Adrenal gland (tissue), 5 donors: ENCODE results near the gene SORL1.

ENCODE experiments used
- CTCF ChIP-seq, 6 experiments: fragments of 450-650 bp in 4 of 6; fragments of 200-600 bp in 2 of 6; sonication (generic) in 1 of 6; IDR thresholded peaks; 1 replicate in 5 of 6; 2 replicates in 1 of 6; pipeline versions ENCODE4 v1.5.1 to v1.8.0; 2016 to 2021; ENCODE audit warnings: antibody characterized with exemption in 6 of 6, mild to moderate bottlenecking in 2 of 6, moderate library complexity in 1 of 6
- POLR2A ChIP-seq, 2 donors: fragments of 450-650 bp; IDR thresholded peaks; one replicate each; pipeline ENCODE4 v1.6.1; 2017; ENCODE audit warnings: antibody characterized with exemption in 2 of 2, mild to moderate bottlenecking in 2 of 2, moderate library complexity in 1 of 2
- donor health status: DM: no; HTN: no; CAD: no.

- no peak for TF ChIP-seq CTCF (IDR thresholded peaks at IDR 0.05)
- no peak for TF ChIP-seq POLR2A (IDR thresholded peaks at IDR 0.05)
Measured at GRCh38 chr11:121587182-121587581, 135.1 kb downstream of the SORL1 start.
